Memory B cell (primary cell): ENCODE data around the gene ANP32A.

Source experiments
- ATAC-seq: fragments of 150-1000 bp; cut with Tn5 transposase; 2 replicates; pipeline ENCODE4 v1.10.0; 2021; ENCODE audit warnings: low read depth, mild to moderate bottlenecking, moderate library complexity
- DNase-seq, 2 donors: peaks; one replicate each; pipeline ENCODE4 v3.0.0; 2022; ENCODE audit warnings: low spot score in 2 of 2
- H3K27ac Mint-ChIP-seq: one replicate; pipeline ENCODE4 v1.8.0; 2022; ENCODE audit warnings: mild to moderate bottlenecking, moderate library complexity, mixed read lengths
- H3K27me3 Mint-ChIP-seq: one replicate; pipeline ENCODE4 v1.8.0; 2022; ENCODE audit warnings: mixed read lengths
- H3K36me3 Mint-ChIP-seq: one replicate; pipeline ENCODE4 v1.8.0; 2022; ENCODE audit warnings: mild to moderate bottlenecking, mixed read lengths
- H3K4me1 Mint-ChIP-seq: one replicate; pipeline ENCODE4 v1.8.0; 2022; ENCODE audit warnings: mixed read lengths
- H3K4me3 Mint-ChIP-seq: one replicate; pipeline ENCODE4 v1.8.0; 2022; ENCODE audit warnings: mild to moderate bottlenecking, moderate library complexity, mixed read lengths
- H3K9me3 Mint-ChIP-seq: one replicate; pipeline ENCODE4 v1.8.0; 2022; ENCODE audit warnings: mixed read lengths

ANP32A gene

GRCh38 chr15:68798346-68799094 is 22.2 kb downstream of the ANP32A start:
- H3K9me3 Mint-ChIP-seq = no peaks in the 10 kb centered on the region
- no peak for DNase-seq
- peak overlapping the region; percentile 66 for H3K27ac Mint-ChIP-seq
- ATAC-seq = no peak
- no peak overlapping the region for H3K4me3 Mint-ChIP-seq
- peaks cover 5% of the 10 kb centered on the region for H3K36me3 Mint-ChIP-seq
- H3K4me1 Mint-ChIP-seq = peaks cover 62% of the 10 kb centered on the region
- no peaks in the 10 kb centered on the region for H3K27me3 Mint-ChIP-seq

GRCh38 chr15:68797599-68798345 is 22.9 kb downstream of the ANP32A start:
- Mint-ChIP-seq H3K27ac (peak overlapping the region; percentile 35), H3K4me3 (no peak overlapping the region), H3K4me1 (peaks cover 69% of the 10 kb centered on the region), H3K27me3 (no peaks in the 10 kb centered on the region), H3K9me3 (no peaks in the 10 kb centered on the region), H3K36me3 (peaks cover 7% of the 10 kb centered on the region)
- ATAC-seq (no peak), DNase-seq (no peak)

DNA sequence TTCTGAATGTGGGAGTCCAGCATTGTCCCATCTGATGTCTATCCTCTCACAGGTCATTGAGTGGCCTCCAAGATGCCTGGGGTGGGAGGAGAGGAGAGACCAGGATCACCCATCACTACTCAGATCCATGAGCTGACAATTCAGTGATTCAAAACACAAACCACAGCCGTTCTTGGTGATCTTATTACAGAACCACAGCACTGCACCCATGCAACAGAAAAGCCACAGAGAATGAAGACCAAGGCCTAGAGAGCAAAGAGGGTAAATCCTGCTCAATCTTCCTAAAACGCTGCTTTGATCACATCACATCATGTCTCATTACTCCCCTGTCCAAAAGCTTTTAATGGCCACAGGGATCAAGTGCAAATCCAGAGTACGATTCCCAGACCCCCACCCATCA is 23.5 kb downstream of the ANP32A start:
- H3K4me3 Mint-ChIP-seq = no peak overlapping the region
- no peaks in the 10 kb centered on the region for H3K9me3 Mint-ChIP-seq
- DNase-seq = no peak
- ATAC-seq = no peak
- H3K27ac Mint-ChIP-seq = peak overlapping the region; percentile 35
- H3K36me3 Mint-ChIP-seq = peaks cover 7% of the 10 kb centered on the region
- no peaks in the 10 kb centered on the region for H3K27me3 Mint-ChIP-seq
- H3K4me1 Mint-ChIP-seq = peaks cover 73% of the 10 kb centered on the region

DNA sequence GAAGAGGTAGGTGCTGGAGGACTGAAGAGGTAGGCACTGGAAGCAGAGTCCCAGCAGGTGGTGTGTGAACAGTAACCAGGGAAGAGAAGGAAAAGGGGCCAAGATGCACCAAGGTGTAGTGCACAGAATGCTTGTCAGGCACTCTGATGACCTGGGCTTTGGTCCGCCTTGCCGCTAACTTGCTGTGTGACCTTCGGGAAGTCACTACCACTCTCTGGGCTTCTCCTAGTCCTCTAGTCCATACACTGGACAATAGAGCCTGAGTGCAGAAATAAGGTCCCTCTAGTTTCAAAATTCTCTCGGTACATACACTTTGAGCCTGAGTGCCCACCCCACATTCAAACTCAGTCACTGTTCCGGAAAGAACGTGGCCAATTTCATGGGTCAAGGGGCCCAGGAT is 24.1 kb downstream of the ANP32A start:
- Mint-ChIP-seq H3K27ac (peak overlapping the region; percentile 49), H3K27me3 (no peaks in the 10 kb centered on the region), H3K9me3 (no peaks in the 10 kb centered on the region), H3K4me1 (peaks cover 74% of the 10 kb centered on the region), H3K36me3 (peaks cover 7% of the 10 kb centered on the region), H3K4me3 (no peak overlapping the region)
- DNase-seq = no peak
- ATAC-seq = no peak

DNA sequence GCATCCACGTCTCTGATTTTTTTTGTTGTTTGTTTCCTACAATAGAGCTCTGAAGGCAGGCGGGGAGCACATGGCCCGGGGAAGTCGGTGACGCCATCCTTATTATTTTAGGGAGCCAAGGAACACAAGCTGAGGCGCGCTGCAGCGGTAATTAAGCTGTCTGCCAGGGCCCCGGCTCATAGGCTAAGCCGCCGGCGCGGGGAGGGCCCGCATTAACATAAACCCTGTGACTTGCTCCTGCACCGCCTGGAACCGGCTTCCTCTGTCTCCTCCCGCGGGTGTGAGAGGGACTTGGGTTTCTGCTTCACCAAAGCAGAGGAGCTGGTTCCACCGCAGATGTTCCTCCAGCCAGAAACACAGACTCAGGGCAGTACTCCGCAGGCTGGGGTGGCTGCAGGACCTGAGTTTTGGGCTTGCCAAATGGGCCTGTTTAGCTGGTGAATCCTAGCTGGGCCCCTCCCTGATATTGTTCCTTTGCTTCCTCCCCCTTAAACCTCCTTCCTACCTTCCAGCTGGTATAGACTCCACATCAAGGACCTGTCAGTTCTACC is 25.3 kb downstream of the ANP32A start:
- peak; percentile 48 to 54 for DNase-seq
- Mint-ChIP-seq H3K27me3 (no peaks in the 10 kb centered on the region), H3K4me3 (peak overlapping the region; percentile 64), H3K4me1 (peaks cover 73% of the 10 kb centered on the region), H3K9me3 (no peaks in the 10 kb centered on the region), H3K27ac (peak overlapping the region; percentile 49), H3K36me3 (peaks cover 7% of the 10 kb centered on the region)
- peak; percentile 71 for ATAC-seq

DNA sequence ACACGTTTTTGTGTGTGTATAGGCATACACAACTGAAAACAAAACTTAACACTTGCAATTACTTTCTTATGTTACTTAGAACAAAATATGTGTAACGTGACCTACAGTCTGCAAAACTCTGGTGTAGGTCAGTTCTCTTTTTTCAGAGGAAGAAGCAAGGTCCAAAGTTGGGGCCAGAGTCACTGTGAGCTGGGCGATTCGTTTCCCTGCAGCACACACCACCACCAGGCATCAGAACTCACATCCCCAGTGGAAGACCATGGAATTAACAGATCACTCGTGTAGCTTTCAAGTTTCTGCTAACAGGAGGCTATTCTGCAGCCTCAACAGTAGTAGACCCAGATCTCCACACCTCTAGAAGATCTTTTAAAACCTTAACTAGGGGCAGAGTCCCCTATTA is 25.8 kb downstream of the ANP32A start:
- Mint-ChIP-seq H3K4me3 (peak overlapping the region; percentile 64), H3K27me3 (no peaks in the 10 kb centered on the region), H3K27ac (peak overlapping the region; percentile 49), H3K9me3 (no peaks in the 10 kb centered on the region), H3K36me3 (peaks cover 7% of the 10 kb centered on the region), H3K4me1 (peaks cover 71% of the 10 kb centered on the region)
- ATAC-seq = no peak
- DNase-seq = no peak

- H3K9me3 Mint-ChIP-seq = no peaks in the 10 kb centered on the region
- ATAC-seq (no peak), DNase-seq (no peak)
- H3K4me1 Mint-ChIP-seq = peaks cover 68% of the 10 kb centered on the region
- H3K27ac Mint-ChIP-seq = peak overlapping the region; percentile 49
- no peaks in the 10 kb centered on the region for H3K27me3 Mint-ChIP-seq
- H3K4me3 Mint-ChIP-seq = peak overlapping the region; percentile 64
- peaks cover 4% of the 10 kb centered on the region for H3K36me3 Mint-ChIP-seq
Measured at GRCh38 chr15:68794307-68794706, 26.4 kb downstream of the ANP32A start.

DNA sequence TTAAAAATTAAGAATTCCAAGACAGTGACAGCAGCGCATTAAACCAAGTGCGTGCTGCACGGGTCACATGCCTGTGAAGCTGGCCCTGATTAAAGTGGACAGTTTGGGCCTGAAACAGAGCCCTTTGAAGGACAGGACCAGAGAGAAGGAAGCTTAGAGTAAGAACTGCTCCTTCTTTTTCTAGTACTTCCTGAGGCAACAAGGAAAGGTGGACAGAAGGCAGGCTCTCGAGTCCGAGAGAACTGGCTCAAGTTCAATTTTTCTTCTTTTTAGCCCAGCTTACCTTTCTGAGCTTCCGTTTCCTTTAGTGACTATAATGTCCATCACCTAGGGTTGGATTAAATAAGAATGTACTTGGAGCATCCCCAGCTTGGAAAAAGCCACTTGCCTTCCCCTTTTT is 26.9 kb downstream of the ANP32A start:
- Mint-ChIP-seq H3K4me1 (peaks cover 65% of the 10 kb centered on the region), H3K4me3 (no peak overlapping the region), H3K27me3 (no peaks in the 10 kb centered on the region), H3K9me3 (no peaks in the 10 kb centered on the region), H3K36me3 (peaks cover 2% of the 10 kb centered on the region), H3K27ac (no peak overlapping the region)
- no peak for DNase-seq
- ATAC-seq = no peak

DNA sequence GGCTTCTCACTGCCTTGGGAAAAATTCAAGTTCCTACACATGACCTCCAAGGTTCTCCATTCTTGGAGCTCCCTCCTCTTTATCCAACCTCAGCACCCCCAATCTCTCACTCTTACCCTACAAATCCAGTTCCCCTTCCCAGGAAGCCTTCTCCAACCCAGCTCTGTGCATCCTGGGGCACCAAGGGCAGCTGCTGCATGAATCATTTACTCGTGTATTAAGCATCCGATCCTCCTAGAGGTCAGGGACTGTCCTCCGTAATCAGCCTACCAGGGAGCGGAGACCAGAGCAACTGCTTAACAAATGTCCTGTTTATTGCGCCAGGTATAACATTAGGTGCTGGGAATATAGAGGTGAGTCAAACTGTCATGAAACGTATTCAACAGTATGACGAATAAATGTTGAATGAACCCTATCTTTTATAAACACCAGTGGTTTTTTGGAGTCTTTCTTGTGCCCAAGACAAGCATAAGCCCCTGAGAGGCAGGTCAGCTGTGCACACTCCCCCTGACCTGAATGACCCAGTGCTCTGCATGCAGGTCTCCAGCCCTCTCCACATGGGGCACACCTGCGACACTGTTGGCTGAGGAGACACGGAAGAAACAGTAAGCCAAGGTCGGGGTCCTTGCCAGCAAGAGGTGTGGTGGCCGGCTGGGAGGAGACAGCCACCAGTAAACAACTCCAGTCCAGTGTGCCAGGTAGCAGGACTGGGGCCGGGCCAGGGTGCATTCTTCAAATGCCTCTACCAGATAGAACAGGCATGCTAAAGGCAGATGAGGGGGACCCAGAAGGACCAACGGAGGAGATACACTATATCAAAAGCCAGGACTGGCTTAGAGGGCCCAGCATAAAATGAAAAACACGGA is 27.6 kb downstream of the ANP32A start:
- Mint-ChIP-seq H3K27me3 (no peaks in the 10 kb centered on the region), H3K27ac (peak overlapping the region; percentile 95), H3K4me1 (peaks cover 60% of the 10 kb centered on the region), H3K4me3 (peak overlapping the region; percentile 53), H3K9me3 (no peaks in the 10 kb centered on the region), H3K36me3 (peaks cover 2% of the 10 kb centered on the region)
- ATAC-seq (no peak), DNase-seq (no peak)

DNA sequence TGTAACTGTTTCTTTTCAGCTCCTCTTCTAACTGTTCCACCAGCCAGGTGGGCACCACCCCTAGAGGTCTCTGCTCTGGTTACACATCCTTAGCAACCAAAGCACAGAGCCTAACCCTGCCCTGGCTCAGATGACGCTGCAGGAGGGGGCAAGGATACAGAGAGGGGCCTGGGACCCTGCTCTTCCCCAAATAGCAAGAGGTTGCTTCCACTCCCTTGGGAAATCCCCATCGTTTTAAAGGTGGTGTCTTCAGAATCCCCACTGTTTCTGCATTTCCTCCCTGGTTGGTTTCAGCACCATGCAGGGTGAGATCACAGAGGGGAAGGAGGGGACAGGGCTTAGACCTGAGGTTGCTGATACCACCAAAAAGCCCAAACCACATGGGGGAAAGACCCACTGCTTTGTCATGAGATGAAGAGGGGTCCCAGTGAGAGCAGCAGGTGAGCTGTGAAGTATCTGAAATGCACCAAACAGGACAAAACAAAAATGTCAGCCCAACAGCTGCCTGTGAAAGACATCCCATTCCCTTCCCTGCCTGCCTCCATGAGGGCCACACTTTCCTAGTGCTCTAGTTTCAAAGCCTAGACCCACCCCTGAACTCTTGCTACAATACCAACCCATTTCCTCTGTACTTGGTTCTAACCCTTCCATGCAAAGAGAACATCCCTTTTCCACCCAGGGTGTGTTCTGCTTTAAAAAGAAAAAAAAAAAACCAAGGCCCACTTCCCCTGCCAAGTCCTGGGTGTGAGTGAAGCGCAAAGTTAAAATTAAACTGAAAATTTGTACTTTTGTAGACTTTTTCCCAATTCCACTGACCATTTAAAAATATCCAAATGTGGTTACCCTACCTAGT is 29.0 kb downstream of the ANP32A start:
- DNase-seq (peak; percentile 26 to 45), ATAC-seq (peak; percentile 73)
- H3K36me3 Mint-ChIP-seq = peaks cover 2% of the 10 kb centered on the region
- peaks cover 52% of the 10 kb centered on the region for H3K4me1 Mint-ChIP-seq
- H3K9me3 Mint-ChIP-seq = no peaks in the 10 kb centered on the region
- no peaks in the 10 kb centered on the region for H3K27me3 Mint-ChIP-seq
- H3K4me3 Mint-ChIP-seq = peak overlapping the region; percentile 52
- peak overlapping the region; percentile 95 for H3K27ac Mint-ChIP-seq

- ATAC-seq = no peak
- H3K27me3 Mint-ChIP-seq = no peaks in the 10 kb centered on the region
- H3K27ac Mint-ChIP-seq = peak overlapping the region; percentile 95
- H3K9me3 Mint-ChIP-seq = no peaks in the 10 kb centered on the region
- peaks cover 2% of the 10 kb centered on the region for H3K36me3 Mint-ChIP-seq
- no peak for DNase-seq
- peaks cover 46% of the 10 kb centered on the region for H3K4me1 Mint-ChIP-seq
- no peak overlapping the region for H3K4me3 Mint-ChIP-seq
Measured at GRCh38 chr15:68790910-68791309, 29.8 kb downstream of the ANP32A start.

GRCh38 chr15:68790242-68790575 is 30.5 kb downstream of the ANP32A start:
- Mint-ChIP-seq H3K36me3 (peaks cover 2% of the 10 kb centered on the region), H3K27ac (peak overlapping the region; percentile 95), H3K4me1 (peaks cover 40% of the 10 kb centered on the region), H3K4me3 (no peak overlapping the region), H3K9me3 (no peaks in the 10 kb centered on the region), H3K27me3 (no peaks in the 10 kb centered on the region)
- DNase-seq (no peak), ATAC-seq (no peak)

- H3K4me1 Mint-ChIP-seq = peaks cover 35% of the 10 kb centered on the region
- H3K9me3 Mint-ChIP-seq = no peaks in the 10 kb centered on the region
- DNase-seq (no peak), ATAC-seq (no peak)
- peak overlapping the region; percentile 95 for H3K27ac Mint-ChIP-seq
- peaks cover 2% of the 10 kb centered on the region for H3K36me3 Mint-ChIP-seq
- H3K27me3 Mint-ChIP-seq = no peaks in the 10 kb centered on the region
- no peak overlapping the region for H3K4me3 Mint-ChIP-seq
Measured at GRCh38 chr15:68789534-68790241, 31.0 kb downstream of the ANP32A start.
